Breast epithelium (tissue), 3 donors: ENCODE results near the gene DMRTA2.

Source experiments
- CTCF ChIP-seq, 3 donors: fragments of 450-650 bp; IDR thresholded peaks; one replicate each; pipeline ENCODE4 v1.5.1; 2016 to 2017; ENCODE audit warnings: antibody characterized with exemption in 3 of 3, mild to moderate bottlenecking in 3 of 3, moderate library complexity in 3 of 3
- POLR2A ChIP-seq: fragments of 450-650 bp; IDR thresholded peaks from one replicate; pipeline ENCODE4 v1.6.1; 2016; ENCODE audit warnings: antibody characterized with exemption, mild to moderate bottlenecking, moderate library complexity
- POLR2AphosphoS5 ChIP-seq, 3 donors: sonication (generic); formaldehyde crosslinking; IDR thresholded peaks; one replicate each; pipeline ENCODE4 v1.6.1; 2017; ENCODE audit warnings: antibody characterized with exemption in 3 of 3

- TF ChIP-seq POLR2AphosphoS5 (IDR thresholded peaks at IDR 0.05), result no peak
- TF ChIP-seq CTCF (IDR thresholded peaks at IDR 0.05), result no peak
- no peak for TF ChIP-seq POLR2A
These were observed 13.2 kb upstream of the DMRTA2 start for GRCh38 chr1:50436489-50436888.
